K562 treated with DMSO at 1 percent for 24 hours (cell line): Measurements from ENCODE around the gene STK17A. TPM values are rescaled to one million over a fixed set of nuclear protein-coding genes. Genes with fewer than 3 reads are reported as not detected.

Experiments
- total RNA-seq: library from RNA; unstranded; fragments of 300-600 nt; gene quantifications from 2 replicates; pipeline ENCODE4 v1.2.3, GENCODE V29; 2022; ENCODE audit warnings: low read depth; ENCODE audit not compliant: insufficient read depth

The STK17A gene
- total RNA-seq = 15.9 and 18.8 TPM in 2 replicates

GRCh38 chr7:43582503-43583423 lies at the start of gene STK17A:
Gene STK17A (plus strand): TSS chr7:43583108. CDS start chr7:43583244, 136 bp downstream.

Other genes with a start within 250 kb of the STK17A start
- 116 and 123 TPM in 2 replicates for gene COA1, start 146.4 kb downstream of the STK17A start, total RNA-seq
- gene BLVRA, start 175.6 kb downstream of the STK17A start, total RNA-seq = 135 and 137 TPM in 2 replicates